ENCODE results near the gene DAO.

- TF ChIP-seq CTCF (conservative IDR thresholded peaks at IDR 0.05): no peak
- TF ChIP-seq ZFX (IDR thresholded peaks at IDR 0.05): no peak
These were observed 25.8 kb downstream of the DAO start for GRCh38 chr12:108905725-108906124.
